HG03342 (cell line): Measurements from ENCODE around the gene MYEF2.

Source experiments
- ATAC-seq: cut with Tn5 transposase; IDR thresholded peaks from one replicate; pipeline ENCODE4 v1.9.1; 2021; ENCODE audit warnings: mild to moderate bottlenecking, moderate library complexity; ENCODE audit not compliant: unreplicated experiment

MYEF2 gene

DNA sequence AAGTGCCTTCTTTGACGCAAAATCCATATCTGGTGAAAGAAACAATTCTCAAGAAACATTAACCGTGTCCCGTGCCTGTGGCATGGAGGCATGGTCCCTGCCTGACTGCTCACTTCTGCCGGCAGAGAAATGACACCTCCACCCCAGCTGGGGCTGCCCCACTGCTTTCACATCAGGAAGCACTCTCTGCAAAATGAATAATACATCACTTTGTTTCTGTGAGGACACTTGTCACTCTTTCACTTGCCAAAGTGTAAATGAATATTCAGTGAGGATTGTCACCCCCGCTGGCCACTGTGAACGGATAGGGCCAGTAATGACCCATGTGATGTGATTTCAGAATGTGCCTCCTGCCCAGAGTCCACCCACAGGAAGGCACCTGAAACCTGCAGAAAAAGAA is 88.4 kb downstream of the MYEF2 start:
- peak; percentile 67 for ATAC-seq

DNA sequence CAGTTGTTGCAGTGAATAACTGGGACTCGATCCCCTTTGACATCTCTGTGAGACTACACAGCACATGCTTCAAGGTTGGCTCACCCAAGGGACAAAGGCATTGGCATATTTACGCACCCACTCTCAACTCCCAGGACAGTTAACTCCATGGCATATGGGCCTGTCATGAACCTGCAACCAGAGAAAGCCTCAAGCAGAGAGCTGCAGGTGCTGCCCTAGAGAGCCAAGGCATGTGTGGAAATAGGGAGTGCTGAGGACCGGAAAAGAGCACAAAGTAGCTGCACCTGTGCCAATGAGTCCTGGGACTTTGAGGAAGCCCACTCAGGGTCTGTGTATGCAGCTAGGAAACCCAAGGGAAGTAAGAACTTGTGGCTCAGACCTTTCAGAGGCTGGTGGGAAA is 90.3 kb downstream of the MYEF2 start:
- ATAC-seq, result no peak

DNA sequence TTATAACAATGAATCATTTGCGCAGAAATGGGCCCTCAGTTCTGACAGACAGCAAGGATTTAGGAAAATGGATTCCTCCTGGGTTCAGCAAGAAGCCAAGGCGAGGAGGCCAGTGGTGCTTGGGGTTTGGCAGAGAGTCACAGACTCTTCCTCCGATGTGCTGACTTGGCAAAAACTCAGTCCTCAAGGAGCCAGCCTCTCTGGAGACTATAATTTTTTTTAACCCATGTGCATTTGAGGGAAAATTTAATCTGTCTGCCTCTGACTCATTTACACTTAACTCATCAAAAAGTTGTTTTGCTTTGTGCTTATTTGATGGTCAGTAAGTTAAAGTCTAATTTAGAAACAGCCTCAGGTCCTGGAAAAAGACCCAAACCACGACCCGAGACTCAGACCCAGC is 91.5 kb downstream of the MYEF2 start:
- ATAC-seq, result no peak

DNA sequence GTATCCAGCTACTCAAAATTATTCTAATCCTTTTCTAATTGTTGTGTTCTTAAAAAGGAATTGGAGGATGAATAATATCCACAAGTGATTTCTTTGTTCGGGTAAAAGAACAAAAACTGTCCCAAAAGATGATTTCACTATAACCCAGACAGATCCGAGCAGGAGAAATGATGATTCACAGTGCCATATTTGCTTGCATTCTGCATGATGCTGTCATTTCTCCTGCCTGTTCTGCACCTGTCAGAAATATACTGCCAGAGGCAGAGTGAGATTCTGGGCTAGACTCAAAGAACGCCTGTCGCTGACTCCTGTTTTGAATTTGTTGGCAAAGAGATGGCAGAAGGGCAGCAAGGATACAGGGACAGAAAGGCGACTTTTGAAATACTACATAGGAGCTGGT is 92.0 kb downstream of the MYEF2 start:
- no peak for ATAC-seq

DNA sequence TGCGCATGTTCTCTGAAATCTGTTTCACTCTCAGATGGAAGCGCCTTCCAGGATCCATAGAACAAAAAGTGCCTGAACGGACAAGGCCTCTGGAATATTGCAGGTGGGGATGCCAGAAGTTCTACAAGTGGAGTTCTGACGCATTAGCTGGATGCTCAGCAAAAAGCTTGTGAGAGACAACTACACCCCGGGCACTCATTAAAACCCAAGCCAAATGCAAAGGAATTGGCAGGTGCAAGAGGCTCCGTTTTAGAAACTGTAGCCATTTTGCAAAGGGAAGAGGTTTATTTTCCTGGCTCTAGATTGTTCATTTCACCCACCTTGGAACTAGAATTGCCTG is 92.5 kb downstream of the MYEF2 start:
- ATAC-seq, result no peak

DNA sequence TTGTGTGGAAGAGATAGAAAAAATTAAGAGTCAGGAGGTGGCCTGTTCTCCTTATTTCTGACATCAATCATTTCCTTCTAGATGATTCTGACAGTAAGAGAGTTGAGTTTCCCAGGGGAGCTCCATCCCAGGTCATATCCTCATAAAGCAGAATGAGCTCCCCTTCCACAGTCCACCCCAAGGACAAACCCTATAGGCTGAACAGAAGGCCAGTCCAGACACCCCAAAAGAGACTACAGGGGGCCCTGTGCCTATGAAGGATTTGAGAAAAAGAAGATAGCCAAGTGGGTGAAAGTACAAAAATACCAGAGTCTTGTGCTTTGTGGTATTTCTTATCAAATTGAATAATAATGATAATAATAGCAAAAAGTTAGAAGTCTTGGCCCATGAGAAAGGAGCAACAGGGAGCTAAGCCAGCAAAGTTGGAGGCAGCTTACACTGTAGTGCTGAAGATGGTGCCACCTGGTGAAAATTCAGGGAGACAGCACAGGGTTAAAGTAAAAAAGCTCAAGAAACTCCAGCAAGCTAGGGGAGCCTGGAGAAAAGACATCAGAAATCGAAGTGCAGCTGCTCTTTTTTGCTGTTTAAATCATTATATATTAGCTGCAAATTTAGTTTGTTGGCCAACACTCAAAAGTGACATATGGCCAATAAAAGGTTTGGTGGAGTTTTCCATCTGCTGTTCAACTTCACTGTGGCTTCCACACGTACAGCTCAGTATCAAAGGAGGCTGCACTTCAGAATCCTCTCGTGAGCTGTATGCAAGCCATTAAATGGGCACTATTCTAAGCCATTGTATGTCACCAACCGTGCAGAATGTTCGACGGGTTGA is 93.1 kb downstream of the MYEF2 start:
- ATAC-seq, result peak; percentile 59
